ENCODE results near the gene PPP6R3.

DNA sequence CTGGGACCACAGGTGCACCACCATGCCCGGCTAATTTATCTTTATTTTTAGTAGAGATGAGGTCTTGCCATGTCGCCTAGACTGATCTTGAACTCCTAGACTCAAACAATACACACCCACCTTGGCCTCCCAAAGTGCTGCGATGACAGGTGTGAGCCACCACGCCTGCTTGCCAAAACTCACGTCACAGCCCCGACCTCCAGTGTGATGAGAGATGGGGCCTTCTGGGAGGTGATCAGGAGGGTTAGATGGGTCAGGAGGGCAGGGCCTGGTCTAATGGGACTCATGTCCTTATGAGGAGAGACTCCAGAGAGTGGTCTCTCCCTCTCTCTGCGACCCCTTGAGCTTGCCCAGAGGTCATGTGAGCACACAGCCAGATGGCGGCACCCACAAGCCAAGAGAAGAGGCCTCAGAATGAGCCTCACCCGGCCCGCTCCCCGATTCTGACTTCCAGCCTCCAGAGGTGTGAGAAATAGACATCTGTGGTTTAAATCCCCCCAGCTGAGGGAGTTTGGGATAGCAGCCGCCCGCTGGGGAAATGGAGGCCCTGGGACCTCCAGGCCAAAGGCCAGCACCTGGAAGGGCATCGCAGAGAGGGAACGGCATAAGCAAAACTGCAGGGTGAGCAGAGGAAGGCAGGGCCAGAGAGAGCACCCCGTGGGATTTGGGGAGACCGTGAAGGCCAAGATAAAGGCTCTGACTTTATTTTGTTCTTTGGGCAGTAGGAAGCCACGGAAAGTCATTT lies 199.7 kb downstream of the PPP6R3 start:
- TF ChIP-seq CTCF (conservative IDR thresholded peaks at IDR 0.05; ENCODE audit: low read depth, low read length) = no peak
- no peak for TF ChIP-seq EZH2 (IDR thresholded peaks at IDR 0.05; ENCODE audit: low read length, unreplicated experiment)
- no peak for TF ChIP-seq EZH2phosphoT487 (IDR thresholded peaks at IDR 0.05; ENCODE audit: borderline replicate concordance, low read length)

All from PC-3 (cell line).